Activated T-cell treated with anti-CD3 and anti-CD28 coated beads, Interleukin-2, amount 50 U/mL, for 72 hours (primary cell): Measurements from ENCODE around the gene CRIP2. TPM values are rescaled to one million over a fixed set of nuclear protein-coding genes. Genes with fewer than 3 reads are reported as not detected.

Experiments used
- ATAC-seq, 2 donors: fragments of 150-1000 bp; cut with Tn5 transposase; replicated peaks in 1 of 2; 2 replicates each; pipeline ENCODE4 v1.10.0; 2021; ENCODE audit warnings: moderate library complexity in 2 of 2, mild to moderate bottlenecking in 1 of 2
- DNase-seq, 2 donors: peaks; one replicate each; pipeline ENCODE4 v3.0.0; 2021 to 2022; ENCODE audit warnings: mixed read lengths in 1 of 2
- H3K27ac Mint-ChIP-seq: one replicate; pipeline ENCODE4 v1.8.0; 2022; ENCODE audit warnings: mild to moderate bottlenecking, moderate library complexity, mixed read lengths
- H3K27me3 Mint-ChIP-seq: one replicate; pipeline ENCODE4 v1.8.0; 2022; ENCODE audit warnings: low read depth, mixed read lengths
- H3K36me3 Mint-ChIP-seq, 2 donors: one replicate each; pipeline ENCODE4 v1.8.0; 2022; ENCODE audit warnings: mixed read lengths in 2 of 2, mild to moderate bottlenecking in 1 of 2; ENCODE audit not compliant: insufficient read depth in 2 of 2
- H3K4me1 Mint-ChIP-seq: one replicate; pipeline ENCODE4 v1.8.0; 2022; ENCODE audit warnings: low read depth, mixed read lengths
- H3K4me3 Mint-ChIP-seq, 2 donors: one replicate each; pipeline ENCODE4 v1.8.0; 2022; ENCODE audit warnings: mild to moderate bottlenecking in 2 of 2, mixed read lengths in 2 of 2, moderate library complexity in 2 of 2
- H3K9me3 Mint-ChIP-seq, 2 donors: one replicate each; pipeline ENCODE4 v1.8.0; 2022; ENCODE audit warnings: mixed read lengths in 2 of 2
- total RNA-seq, 2 donors: library from RNA; stranded (reverse); gene quantifications; one replicate each; pipeline ENCODE4 v1.2.3, GENCODE V29; 2022

CRIP2 gene
- total RNA-seq = 1 to 10 TPM; 1.1 to 1.3 TPM

GRCh38 chr14:105474483-105475268, at the start of gene CRIP2:
Gene CRIP2 (plus strand): TSS chr14:105474821. CDS start chr14:105474863, 42 bp downstream.
- ATAC-seq (peak; percentile 63 to 71), DNase-seq (peak; percentile 50 to 57)
- Mint-ChIP-seq H3K27me3 (peaks cover 12% of the 10 kb centered on the region), H3K36me3 (peaks cover 4 to 5% of the 10 kb centered on the region in 2 donors), H3K9me3 (no peaks in the 10 kb centered on the region), H3K27ac (no peak within 1 kb of the TSS), H3K4me3 (peak within 1 kb of the TSS; percentile 67 to 72), H3K4me1 (peaks cover 6% of the 10 kb centered on the region)

GRCh38 chr14:105424861-105425260, 49.8 kb upstream of the CRIP2 start:
- Mint-ChIP-seq H3K9me3 (no peaks in the 10 kb centered on the region), H3K27me3 (no peaks in the 10 kb centered on the region), H3K4me1 (peaks cover 30% of the 10 kb centered on the region), H3K27ac (no peak overlapping the region), H3K36me3 (peaks cover 7 to 20% of the 10 kb centered on the region in 2 donors), H3K4me3 (no peak overlapping the region)
- DNase-seq (no peak), ATAC-seq (no peak)

- Mint-ChIP-seq H3K36me3 (peaks cover 8 to 22% of the 10 kb centered on the region in 2 donors), H3K4me1 (peaks cover 27% of the 10 kb centered on the region), H3K27ac (no peak overlapping the region), H3K4me3 (no peak overlapping the region), H3K27me3 (no peaks in the 10 kb centered on the region), H3K9me3 (no peaks in the 10 kb centered on the region)
- no peak for DNase-seq
- ATAC-seq = no peak
Measured at GRCh38 chr14:105425823-105426247, 48.8 kb upstream of the CRIP2 start.

- no peak overlapping the region for H3K27ac Mint-ChIP-seq
- no peaks in the 10 kb centered on the region for H3K27me3 Mint-ChIP-seq
- ATAC-seq = no peak
- H3K9me3 Mint-ChIP-seq = no peaks in the 10 kb centered on the region
- no peak for DNase-seq
- H3K4me1 Mint-ChIP-seq = peaks cover 25% of the 10 kb centered on the region
- H3K36me3 Mint-ChIP-seq = peaks cover 7 to 25% of the 10 kb centered on the region in 2 donors
- no peak overlapping the region for H3K4me3 Mint-ChIP-seq
Measured at GRCh38 chr14:105426416-105427130, 48.0 kb upstream of the CRIP2 start.

GRCh38 chr14:105427412-105427811, 47.2 kb upstream of the CRIP2 start:
- Mint-ChIP-seq H3K36me3 (peaks cover 7 to 25% of the 10 kb centered on the region in 2 donors), H3K9me3 (no peaks in the 10 kb centered on the region), H3K4me1 (peaks cover 18% of the 10 kb centered on the region), H3K27ac (no peak overlapping the region), H3K27me3 (no peaks in the 10 kb centered on the region), H3K4me3 (no peak overlapping the region)
- ATAC-seq = no peak
- DNase-seq = no peak

- DNase-seq (no peak), ATAC-seq (no peak)
- Mint-ChIP-seq H3K4me3 (no peak overlapping the region), H3K4me1 (peaks cover 13% of the 10 kb centered on the region), H3K36me3 (peaks cover 7 to 23% of the 10 kb centered on the region in 2 donors), H3K9me3 (no peaks in the 10 kb centered on the region), H3K27ac (peak overlapping the region; percentile 28), H3K27me3 (no peaks in the 10 kb centered on the region)
Measured at GRCh38 chr14:105427936-105428485, 46.6 kb upstream of the CRIP2 start.

- Mint-ChIP-seq H3K4me1 (peaks cover 19% of the 10 kb centered on the region), H3K9me3 (no peaks in the 10 kb centered on the region), H3K27ac (no peak overlapping the region), H3K27me3 (no peaks in the 10 kb centered on the region), H3K4me3 (no peak overlapping the region), H3K36me3 (peaks cover 7 to 25% of the 10 kb centered on the region in 2 donors)
- ATAC-seq (no peak), DNase-seq (no peak)
Measured at GRCh38 chr14:105430042-105430441, 44.6 kb upstream of the CRIP2 start.

- no peak overlapping the region for H3K4me3 Mint-ChIP-seq
- H3K9me3 Mint-ChIP-seq = no peaks in the 10 kb centered on the region
- no peak for ATAC-seq
- H3K27ac Mint-ChIP-seq = no peak overlapping the region
- H3K36me3 Mint-ChIP-seq = peaks cover 7 to 25% of the 10 kb centered on the region in 2 donors
- no peaks in the 10 kb centered on the region for H3K27me3 Mint-ChIP-seq
- peaks cover 24% of the 10 kb centered on the region for H3K4me1 Mint-ChIP-seq
- no peak for DNase-seq
Measured at GRCh38 chr14:105430565-105430964, 44.1 kb upstream of the CRIP2 start.

- Mint-ChIP-seq H3K9me3 (no peaks in the 10 kb centered on the region), H3K36me3 (peaks cover 7 to 22% of the 10 kb centered on the region in 2 donors), H3K4me1 (peaks cover 28% of the 10 kb centered on the region), H3K27ac (no peak overlapping the region), H3K27me3 (no peaks in the 10 kb centered on the region), H3K4me3 (no peak overlapping the region)
- ATAC-seq (no peak), DNase-seq (no peak)
Measured at GRCh38 chr14:105431256-105431655, 43.4 kb upstream of the CRIP2 start.

- Mint-ChIP-seq H3K4me1 (peaks cover 21% of the 10 kb centered on the region), H3K27ac (no peak overlapping the region), H3K36me3 (peaks cover 2 to 13% of the 10 kb centered on the region in 2 donors), H3K27me3 (no peaks in the 10 kb centered on the region), H3K4me3 (no peak overlapping the region), H3K9me3 (no peaks in the 10 kb centered on the region)
- DNase-seq = no peak
- ATAC-seq = no peak
Measured at GRCh38 chr14:105432657-105433056, 42.0 kb upstream of the CRIP2 start.

GRCh38 chr14:105433161-105433605, 41.4 kb upstream of the CRIP2 start:
- H3K36me3 Mint-ChIP-seq = peaks cover 2 to 13% of the 10 kb centered on the region in 2 donors
- DNase-seq (no peak), ATAC-seq (no peak)
- no peak overlapping the region for H3K4me3 Mint-ChIP-seq
- H3K4me1 Mint-ChIP-seq = peaks cover 21% of the 10 kb centered on the region
- no peaks in the 10 kb centered on the region for H3K27me3 Mint-ChIP-seq
- H3K27ac Mint-ChIP-seq = no peak overlapping the region
- H3K9me3 Mint-ChIP-seq = no peaks in the 10 kb centered on the region

- no peak overlapping the region for H3K27ac Mint-ChIP-seq
- H3K27me3 Mint-ChIP-seq = no peaks in the 10 kb centered on the region
- DNase-seq = no peak
- H3K9me3 Mint-ChIP-seq = no peaks in the 10 kb centered on the region
- H3K4me3 Mint-ChIP-seq = no peak overlapping the region
- ATAC-seq = no peak
- peaks cover 21% of the 10 kb centered on the region for H3K4me1 Mint-ChIP-seq
- peaks cover 0 to 3% of the 10 kb centered on the region in 2 donors for H3K36me3 Mint-ChIP-seq
Measured at GRCh38 chr14:105436402-105436801, 38.2 kb upstream of the CRIP2 start.
